ENCODE data around the gene NREP.

Gene NREP

DNA sequence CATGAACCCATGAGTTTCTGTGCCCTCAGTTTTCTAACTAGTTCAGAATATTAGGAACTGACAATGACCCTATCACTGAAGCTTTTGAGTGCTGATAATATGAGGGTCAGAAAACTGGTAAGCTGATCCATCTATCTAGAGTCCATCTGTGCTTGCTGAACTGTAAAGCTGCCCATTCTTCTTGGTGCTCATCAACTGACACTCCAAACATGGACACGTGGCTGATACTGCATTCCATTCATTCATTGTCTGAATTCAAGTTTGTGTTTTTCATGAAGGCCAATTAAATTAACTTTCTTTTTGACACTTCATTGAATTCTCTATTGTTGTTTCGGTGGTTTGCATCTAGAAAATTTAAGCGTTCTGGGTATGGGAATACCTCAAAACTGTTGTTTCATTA is 17.6 kb downstream of the NREP start:
- H3K27ac ChIP-seq (ENCODE audit: insufficient read depth, low read depth, low read length, poor library complexity, severe bottlenecking), result no peak overlapping the region

DNA sequence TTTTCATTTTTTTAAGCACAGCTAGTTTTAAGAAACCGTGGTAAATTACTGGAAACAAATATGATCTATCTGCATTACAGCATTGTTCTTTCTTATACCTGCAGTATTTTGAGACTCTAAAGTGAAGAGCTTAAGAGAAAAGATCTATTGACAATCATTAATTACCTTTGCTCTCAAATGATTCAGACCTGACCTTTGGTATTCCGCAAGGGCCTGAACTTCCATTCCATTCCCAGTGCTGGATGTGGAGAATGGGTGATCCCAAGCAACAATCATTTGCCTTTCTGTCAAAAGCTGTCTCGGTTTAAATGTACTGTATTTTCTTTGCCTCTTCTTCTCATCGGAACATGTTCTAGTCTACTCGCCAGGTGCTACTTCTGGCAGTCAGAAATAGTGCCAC is 18.9 kb downstream of the NREP start:
- Histone ChIP-seq H3K27me3 (ENCODE audit: control insufficient read depth, insufficient read depth, low read length, poor library complexity, severe bottlenecking) (no peaks in the 10 kb centered on the region), H3K27ac (ENCODE audit: insufficient read depth, low read depth, low read length, poor library complexity, severe bottlenecking) (no peak overlapping the region), H3K9me3 (ENCODE audit: control insufficient read depth, low read length) (no peaks in the 10 kb centered on the region), H3K36me3 (ENCODE audit: control insufficient read depth, insufficient read depth, low read length) (peaks cover 17% of the 10 kb centered on the region), H3K4me3 (ENCODE audit: insufficient read depth, low read depth, low read length) (no peak overlapping the region), H3K4me1 (ENCODE audit: control insufficient read depth, insufficient read depth, low read length) (peaks cover 24% of the 10 kb centered on the region)
- WGBS, 2 experiments, result 91 to 97% methylated on average over 5 of the region's 5 CpGs

More for the DNA sequence above, 17.6 kb downstream of the NREP start:
- no peak overlapping the region for H3K4me3 ChIP-seq (ENCODE audit: insufficient read depth, low read depth, low read length)
- 87 to 90% methylated on average over 3 of the region's 3 CpGs for WGBS, 2 experiments
- H3K4me1 ChIP-seq (ENCODE audit: control insufficient read depth, insufficient read depth, low read length), result peaks cover 34% of the 10 kb centered on the region
- no peaks in the 10 kb centered on the region for H3K9me3 ChIP-seq (ENCODE audit: control insufficient read depth, low read length)
- H3K36me3 ChIP-seq (ENCODE audit: control insufficient read depth, insufficient read depth, low read length), result peaks cover 11% of the 10 kb centered on the region
- H3K27me3 ChIP-seq (ENCODE audit: control insufficient read depth, insufficient read depth, low read length, poor library complexity, severe bottlenecking), result no peaks in the 10 kb centered on the region

DNA sequence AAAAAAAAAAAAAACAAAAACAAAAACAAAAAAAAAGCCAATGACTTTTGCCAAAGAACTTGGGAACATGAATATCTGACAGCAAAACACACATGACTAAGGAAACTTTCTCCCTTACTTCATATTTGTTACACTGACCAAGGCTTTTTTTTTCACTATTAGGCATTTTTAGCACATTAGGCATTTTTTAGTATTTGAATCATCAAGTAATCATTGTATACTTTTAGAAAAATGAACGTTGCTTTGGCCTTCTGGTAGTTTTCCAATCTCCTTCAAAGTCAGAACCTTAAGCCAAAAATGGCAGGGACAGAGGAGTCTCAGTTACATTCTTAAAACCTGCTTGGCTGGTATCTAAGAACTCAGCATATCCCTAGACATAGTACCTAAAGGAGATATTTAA is 19.3 kb downstream of the NREP start:
- Histone ChIP-seq H3K4me1 (ENCODE audit: control insufficient read depth, insufficient read depth, low read length) (peaks cover 20% of the 10 kb centered on the region), H3K4me3 (ENCODE audit: insufficient read depth, low read depth, low read length) (no peak overlapping the region), H3K9me3 (ENCODE audit: control insufficient read depth, low read length) (no peaks in the 10 kb centered on the region), H3K36me3 (ENCODE audit: control insufficient read depth, insufficient read depth, low read length) (peaks cover 18% of the 10 kb centered on the region), H3K27ac (ENCODE audit: insufficient read depth, low read depth, low read length, poor library complexity, severe bottlenecking) (no peak overlapping the region), H3K27me3 (ENCODE audit: control insufficient read depth, insufficient read depth, low read length, poor library complexity, severe bottlenecking) (no peaks in the 10 kb centered on the region)
- WGBS, 2 experiments, result 93 to 100% methylated on average over 1 of the region's 1 CpG

DNA sequence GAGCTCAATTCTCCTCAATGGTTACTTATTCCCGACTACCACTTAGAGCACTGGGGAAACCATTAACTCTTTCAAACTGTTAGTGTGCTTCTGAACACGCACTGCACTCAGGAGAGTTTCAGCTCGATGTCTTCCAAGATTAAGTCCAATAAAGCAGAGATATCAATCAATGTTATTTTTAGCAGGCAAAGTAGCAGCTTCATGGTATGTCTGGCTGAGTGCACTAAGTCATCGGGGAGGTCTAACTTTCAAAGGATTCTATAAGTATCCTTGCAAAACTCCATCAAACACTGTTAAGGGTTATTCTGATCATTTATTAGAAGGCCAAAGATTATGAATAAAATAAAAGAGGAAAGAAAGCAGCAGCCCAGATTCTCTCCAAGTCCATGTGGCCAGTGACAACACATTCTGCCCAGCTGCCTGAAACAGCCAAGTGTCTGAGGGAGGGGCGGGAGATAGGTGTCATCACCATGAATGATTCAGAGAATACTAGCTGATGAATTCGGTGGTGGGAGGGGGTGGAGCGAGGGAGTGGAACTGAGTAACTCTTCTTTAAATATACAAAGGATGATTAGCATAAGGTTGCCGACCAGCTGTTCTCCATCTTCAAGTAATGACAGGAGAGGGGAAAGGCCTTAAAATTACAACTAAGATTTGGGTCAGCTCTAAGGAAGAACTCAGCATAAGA is 21.3 kb downstream of the NREP start:
- H3K36me3 ChIP-seq (ENCODE audit: control insufficient read depth, insufficient read depth, low read length), result peaks cover 25% of the 10 kb centered on the region
- 76 to 79% methylated on average over 8 of the region's 8 CpGs for WGBS, 2 experiments
- H3K4me1 ChIP-seq (ENCODE audit: control insufficient read depth, insufficient read depth, low read length), result peaks cover 12% of the 10 kb centered on the region
- no peaks in the 10 kb centered on the region for H3K27me3 ChIP-seq (ENCODE audit: control insufficient read depth, insufficient read depth, low read length, poor library complexity, severe bottlenecking)
- no peak overlapping the region for H3K27ac ChIP-seq (ENCODE audit: insufficient read depth, low read depth, low read length, poor library complexity, severe bottlenecking)
- no peaks in the 10 kb centered on the region for H3K9me3 ChIP-seq (ENCODE audit: control insufficient read depth, low read length)
- no peak overlapping the region for H3K4me3 ChIP-seq (ENCODE audit: insufficient read depth, low read depth, low read length)

DNA sequence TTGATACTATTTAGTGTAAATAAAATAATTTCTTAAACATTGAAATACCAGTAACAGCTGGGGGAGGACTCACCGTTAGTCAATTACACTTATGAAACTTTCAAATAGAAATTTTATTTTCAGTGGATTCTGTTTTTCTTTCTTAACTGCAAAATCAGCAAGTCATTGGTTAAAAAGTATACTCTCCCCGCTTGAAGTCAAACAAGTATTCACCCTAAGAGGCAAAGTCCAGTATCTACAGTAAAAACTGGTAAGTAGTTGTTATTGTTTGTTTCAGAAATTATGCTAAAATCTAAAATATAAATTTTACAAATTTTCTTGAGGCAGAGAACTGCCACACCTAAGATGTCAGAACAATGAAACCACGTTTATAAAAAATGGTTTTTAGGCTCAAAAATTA is 22.4 kb downstream of the NREP start:
- no peak overlapping the region for H3K27ac ChIP-seq (ENCODE audit: insufficient read depth, low read depth, low read length, poor library complexity, severe bottlenecking)

DNA sequence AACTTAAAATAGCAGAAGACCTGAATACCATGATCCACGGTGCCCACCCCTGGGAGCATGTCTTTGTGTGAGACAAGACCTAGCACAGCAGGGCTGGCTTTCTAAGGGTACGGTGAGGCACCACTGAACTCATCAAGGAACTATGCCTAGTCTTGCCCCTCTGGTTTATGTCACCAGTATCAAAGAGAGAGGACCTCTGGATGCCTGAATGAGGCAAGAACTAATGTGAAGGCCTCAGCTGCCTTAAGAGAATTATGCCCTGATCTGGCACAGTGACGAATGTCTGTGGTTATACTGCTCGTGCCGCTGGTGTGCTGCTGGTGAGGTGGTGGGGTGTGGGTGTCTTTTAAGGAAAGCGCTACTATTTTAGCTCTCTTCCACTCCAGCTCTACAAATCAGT is 23.0 kb downstream of the NREP start:
- Histone ChIP-seq H3K27ac (ENCODE audit: insufficient read depth, low read depth, low read length, poor library complexity, severe bottlenecking) (no peak overlapping the region), H3K36me3 (ENCODE audit: control insufficient read depth, insufficient read depth, low read length) (peaks cover 28% of the 10 kb centered on the region)
- 91 to 96% methylated on average over 5 of the region's 6 CpGs for WGBS, 2 experiments

More for the DNA sequence above, 22.4 kb downstream of the NREP start:
- WGBS, 2 experiments, result 96% methylated on average over 3 of the region's 3 CpGs; no CpG with 5 or more reads in 1 of the 2 experiments
- H3K36me3 ChIP-seq (ENCODE audit: control insufficient read depth, insufficient read depth, low read length), result peaks cover 25% of the 10 kb centered on the region
- H3K4me3 ChIP-seq (ENCODE audit: insufficient read depth, low read depth, low read length), result no peak overlapping the region
- H3K9me3 ChIP-seq (ENCODE audit: control insufficient read depth, low read length), result no peaks in the 10 kb centered on the region
- H3K4me1 ChIP-seq (ENCODE audit: control insufficient read depth, insufficient read depth, low read length), result peaks cover 12% of the 10 kb centered on the region
- H3K27me3 ChIP-seq (ENCODE audit: control insufficient read depth, insufficient read depth, low read length, poor library complexity, severe bottlenecking), result no peaks in the 10 kb centered on the region

DNA sequence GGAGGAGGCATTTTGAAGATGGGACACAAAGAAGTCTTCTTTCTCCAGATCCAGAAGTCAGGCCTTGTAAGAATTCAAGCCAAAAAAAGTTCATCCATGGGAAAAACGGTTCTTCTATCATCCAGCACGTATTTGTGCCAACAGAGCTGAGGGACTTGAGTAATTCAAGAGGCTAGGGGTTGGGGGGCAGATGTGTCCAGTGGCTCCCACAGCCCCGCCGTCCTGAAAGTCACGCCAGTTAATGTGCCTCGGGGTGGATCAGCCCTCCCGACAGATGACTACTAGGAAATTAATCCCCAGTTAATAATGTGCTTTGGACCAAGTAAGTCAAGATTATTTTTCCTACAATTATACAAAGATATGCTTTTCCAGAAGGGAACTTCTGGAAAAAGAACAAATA is 23.4 kb downstream of the NREP start:
- no peak overlapping the region for H3K27ac ChIP-seq (ENCODE audit: insufficient read depth, low read depth, low read length, poor library complexity, severe bottlenecking)
- WGBS, 2 experiments, result 94 to 100% methylated on average over 7 of the region's 7 CpGs
- peaks cover 31% of the 10 kb centered on the region for H3K36me3 ChIP-seq (ENCODE audit: control insufficient read depth, insufficient read depth, low read length)
- H3K27me3 ChIP-seq (ENCODE audit: control insufficient read depth, insufficient read depth, low read length, poor library complexity, severe bottlenecking), result no peaks in the 10 kb centered on the region
- no peak overlapping the region for H3K4me3 ChIP-seq (ENCODE audit: insufficient read depth, low read depth, low read length)
- H3K4me1 ChIP-seq (ENCODE audit: control insufficient read depth, insufficient read depth, low read length), result peaks cover 6% of the 10 kb centered on the region
- no peaks in the 10 kb centered on the region for H3K9me3 ChIP-seq (ENCODE audit: control insufficient read depth, low read length)

More for the DNA sequence above, 23.0 kb downstream of the NREP start:
- Histone ChIP-seq H3K4me1 (ENCODE audit: control insufficient read depth, insufficient read depth, low read length) (peaks cover 8% of the 10 kb centered on the region), H3K9me3 (ENCODE audit: control insufficient read depth, low read length) (no peaks in the 10 kb centered on the region), H3K4me3 (ENCODE audit: insufficient read depth, low read depth, low read length) (no peak overlapping the region), H3K27me3 (ENCODE audit: control insufficient read depth, insufficient read depth, low read length, poor library complexity, severe bottlenecking) (no peaks in the 10 kb centered on the region)

DNA sequence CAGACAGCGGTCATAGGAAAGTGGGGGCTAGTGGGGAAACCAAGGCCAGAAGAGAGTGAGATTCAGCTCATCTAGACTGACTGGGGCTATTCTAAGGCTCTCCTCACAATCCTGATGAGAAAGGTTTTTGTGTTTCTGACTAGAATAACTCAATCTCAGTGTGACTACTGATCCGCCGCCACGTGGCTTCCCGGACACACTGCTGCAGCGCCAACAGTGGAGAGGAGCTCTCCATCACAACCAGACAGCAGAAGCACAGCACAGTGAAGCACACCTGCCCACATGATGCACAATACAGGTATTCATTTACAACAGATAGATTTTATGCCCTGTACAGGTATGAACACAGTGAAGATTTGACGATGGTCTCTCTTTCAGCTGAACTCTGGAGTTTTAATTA is 25.4 kb downstream of the NREP start:
- Histone ChIP-seq H3K27ac (ENCODE audit: insufficient read depth, low read depth, low read length, poor library complexity, severe bottlenecking) (no peak overlapping the region), H3K27me3 (ENCODE audit: control insufficient read depth, insufficient read depth, low read length, poor library complexity, severe bottlenecking) (no peaks in the 10 kb centered on the region), H3K4me1 (ENCODE audit: control insufficient read depth, insufficient read depth, low read length) (no peaks in the 10 kb centered on the region), H3K9me3 (ENCODE audit: control insufficient read depth, low read length) (no peaks in the 10 kb centered on the region), H3K36me3 (ENCODE audit: control insufficient read depth, insufficient read depth, low read length) (peaks cover 37% of the 10 kb centered on the region), H3K4me3 (ENCODE audit: insufficient read depth, low read depth, low read length) (no peak overlapping the region)
- 88 to 95% methylated on average over 7 of the region's 7 CpGs for WGBS, 2 experiments

DNA sequence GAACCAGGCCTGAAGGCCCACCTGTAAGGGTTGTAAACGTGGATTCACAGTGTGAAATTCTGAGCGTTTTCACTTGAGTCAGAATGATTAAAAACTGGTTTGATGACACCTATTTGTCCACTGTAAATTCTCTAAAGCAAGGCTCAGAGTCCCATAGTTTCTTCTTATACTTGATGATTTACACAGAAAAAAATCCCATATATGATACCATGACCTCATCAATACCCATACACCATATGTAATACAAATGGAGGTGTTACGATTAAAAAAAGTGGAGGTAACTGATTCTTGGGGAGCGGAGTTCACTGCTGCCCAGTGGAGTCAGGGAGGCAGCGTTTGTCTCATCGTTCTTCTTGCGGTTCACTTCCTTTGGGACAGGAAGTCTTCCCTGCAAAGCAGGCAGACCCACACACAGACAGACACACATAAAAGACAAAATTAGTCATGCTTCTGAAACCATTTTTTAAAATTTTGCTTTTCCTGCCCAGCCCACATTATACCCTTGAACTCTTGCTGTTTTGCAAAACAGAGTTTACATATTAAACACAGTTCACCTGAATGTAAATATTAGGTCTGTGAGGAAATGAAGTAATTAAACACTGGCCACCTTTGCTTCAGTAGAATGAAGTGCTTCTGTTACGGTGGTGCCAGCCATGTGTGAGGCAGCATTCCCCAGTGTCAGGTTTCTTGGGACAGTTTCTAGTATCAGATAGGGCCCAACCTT is 26.2 kb downstream of the NREP start:
- WGBS, 2 experiments, result 89 to 97% methylated on average over 7 to 8 of the region's 8 CpGs

DNA sequence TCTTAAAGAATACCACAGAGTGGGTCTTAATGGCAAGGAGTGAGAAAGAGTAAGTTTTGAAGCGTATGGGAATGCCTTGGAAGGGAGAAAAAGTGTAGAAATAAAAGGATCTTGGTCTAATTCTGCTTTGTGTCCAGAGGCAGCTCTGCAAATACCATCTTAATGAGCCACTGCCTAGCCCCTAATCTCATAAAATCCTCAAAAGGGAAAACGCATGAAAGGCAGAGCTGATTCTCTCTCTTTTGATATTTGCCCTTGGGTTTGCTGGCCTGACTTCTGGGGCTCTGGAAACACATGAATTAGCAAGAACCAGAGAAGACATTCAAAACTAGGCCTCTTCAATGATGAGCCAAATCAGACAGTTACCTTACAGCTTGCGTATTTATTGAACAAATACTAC is 28.1 kb downstream of the NREP start:
- Histone ChIP-seq H3K27me3 (ENCODE audit: control insufficient read depth, insufficient read depth, low read length, poor library complexity, severe bottlenecking) (no peaks in the 10 kb centered on the region), H3K4me1 (ENCODE audit: control insufficient read depth, insufficient read depth, low read length) (no peaks in the 10 kb centered on the region), H3K36me3 (ENCODE audit: control insufficient read depth, insufficient read depth, low read length) (peaks cover 34% of the 10 kb centered on the region), H3K4me3 (ENCODE audit: insufficient read depth, low read depth, low read length) (no peak overlapping the region), H3K27ac (ENCODE audit: insufficient read depth, low read depth, low read length, poor library complexity, severe bottlenecking) (no peak overlapping the region), H3K9me3 (ENCODE audit: control insufficient read depth, low read length) (no peaks in the 10 kb centered on the region)
- WGBS, 2 experiments, result 94 to 96% methylated on average over 2 of the region's 3 CpGs

More for the DNA sequence above, 26.2 kb downstream of the NREP start:
- no peaks in the 10 kb centered on the region for H3K4me1 ChIP-seq (ENCODE audit: control insufficient read depth, insufficient read depth, low read length)
- no peaks in the 10 kb centered on the region for H3K9me3 ChIP-seq (ENCODE audit: control insufficient read depth, low read length)
- no peak overlapping the region for H3K27ac ChIP-seq (ENCODE audit: insufficient read depth, low read depth, low read length, poor library complexity, severe bottlenecking)
- no peaks in the 10 kb centered on the region for H3K27me3 ChIP-seq (ENCODE audit: control insufficient read depth, insufficient read depth, low read length, poor library complexity, severe bottlenecking)
- H3K36me3 ChIP-seq (ENCODE audit: control insufficient read depth, insufficient read depth, low read length), result peaks cover 42% of the 10 kb centered on the region
- H3K4me3 ChIP-seq (ENCODE audit: insufficient read depth, low read depth, low read length), result no peak overlapping the region

All from ectodermal cell (in vitro differentiated cells).